GM19324 (cell line): Measurements from ENCODE around the gene PROSER3.
A peak's percentile ranks its signal among the peaks of the same experiment; 100 is the strongest.

Experiments
- ATAC-seq: cut with Tn5 transposase; IDR thresholded peaks from one replicate; pipeline ENCODE4 v1.9.1; 2021; ENCODE audit warnings: mild to moderate bottlenecking, moderate library complexity; ENCODE audit not compliant: unreplicated experiment, low FRiP score

Gene PROSER3

GRCh38 chr19:35773020-35773806 is 15.2 kb downstream of the PROSER3 start:
- ATAC-seq, result no peak

- no peak for ATAC-seq
Measured at GRCh38 chr19:35774274-35775045, 16.5 kb downstream of the PROSER3 start.

- ATAC-seq, result no peak
Measured at GRCh38 chr19:35775046-35775297, 17.0 kb downstream of the PROSER3 start.

GRCh38 chr19:35775298-35776101 is 17.5 kb downstream of the PROSER3 start, which contains the start of gene ARHGAP33:
ARHGAP33 (plus strand) TSS chr19:35775564; CDS start chr19:35775659, 95 bp downstream.
- peak; percentile 97 for ATAC-seq

- no peak for ATAC-seq
Measured at GRCh38 chr19:35776102-35776788, 18.3 kb downstream of the PROSER3 start.

GRCh38 chr19:35777086-35777841 is 19.3 kb downstream of the PROSER3 start:
- no peak for ATAC-seq

GRCh38 chr19:35777961-35778360 is 20.0 kb downstream of the PROSER3 start:
- ATAC-seq, result no peak

GRCh38 chr19:35779033-35779432 is 21.1 kb downstream of the PROSER3 start:
- ATAC-seq, result no peak

GRCh38 chr19:35780058-35780457 is 22.1 kb downstream of the PROSER3 start:
- no peak for ATAC-seq

- no peak for ATAC-seq
Measured at GRCh38 chr19:35780717-35781116, 22.7 kb downstream of the PROSER3 start.

GRCh38 chr19:35781650-35782049 is 23.7 kb downstream of the PROSER3 start:
- ATAC-seq, result no peak

GRCh38 chr19:35782589-35782988 is 24.6 kb downstream of the PROSER3 start:
- ATAC-seq, result no peak

- no peak for ATAC-seq
Measured at GRCh38 chr19:35783469-35784434, 25.8 kb downstream of the PROSER3 start.

GRCh38 chr19:35784503-35785338 is 26.7 kb downstream of the PROSER3 start:
- ATAC-seq, result no peak

GRCh38 chr19:35785339-35785627 is 27.3 kb downstream of the PROSER3 start:
- no peak for ATAC-seq

- ATAC-seq, result no peak
Measured at GRCh38 chr19:35786299-35787160, 28.6 kb downstream of the PROSER3 start.

GRCh38 chr19:35787227-35787799 is 29.3 kb downstream of the PROSER3 start:
- no peak for ATAC-seq
